Left ventricle myocardium inferior (tissue), 1 donor: ENCODE data around the gene MST1. TPM values are rescaled to one million over a fixed set of nuclear protein-coding genes. Genes with fewer than 3 reads are reported as not detected.

Experiments
- DNase-seq: peaks from one replicate; pipeline ENCODE4 v3.0.0-alpha.2; 2020
- H3K27ac ChIP-seq: fragments of 200-600 bp; replicated peaks from 2 replicates; pipeline ENCODE4 v1.8.0; 2021
- H3K27me3 ChIP-seq: fragments of 200-600 bp; 2 replicates; pipeline ENCODE4 v1.8.0; 2021; ENCODE audit warnings: low read depth
- H3K36me3 ChIP-seq: fragments of 200-600 bp; 2 replicates; pipeline ENCODE4 v1.8.0; 2021
- H3K4me1 ChIP-seq: fragments of 200-600 bp; 2 replicates; pipeline ENCODE4 v1.8.0; 2021
- H3K4me3 ChIP-seq: fragments of 200-600 bp; 2 replicates; pipeline ENCODE4 v1.8.0; 2021; ENCODE audit warnings: mild to moderate bottlenecking, moderate library complexity
- H3K9me3 ChIP-seq: fragments of 200-600 bp; replicated peaks from 2 replicates; pipeline ENCODE4 v1.8.0; 2021
- intact Hi-C: fragments of 100-400 bp; cut with micrococcal nuclease; formaldehyde crosslinking; loops from one replicate; pipeline ENCODE4 v1.11.0; 2022
- total RNA-seq: library from RNA; stranded (reverse); fragmentation: NEBNext Ultra II Directional; extraction: Animal tissue kit (Norgen Biotek cat#: 25700); gene quantifications from one replicate; pipeline ENCODE4 v1.2.1, GENCODE V29; 2021
- TF ChIP-seq, protein P1 (sequence below): fragments of 200-600 bp; IDR thresholded peaks from 2 replicates; pipeline ENCODE4 v1.8.0; 2021; ENCODE audit warnings: antibody characterized with exemption, mild to moderate bottlenecking, borderline replicate concordance
- donor health status: DM: no; HTN: yes; CAD: no; lungs with severe emphysema.

Gene MST1
- total RNA-seq, 1 donor from 2014 or later: 5.4 TPM

GRCh38 chr3:49661281-49661680 is 28.0 kb downstream of the MST1 start:
- Histone ChIP-seq H3K27me3 (no peaks in the 10 kb centered on the region), H3K27ac (no peak overlapping the region), H3K9me3 (no peaks in the 10 kb centered on the region), H3K36me3 (no peaks in the 10 kb centered on the region), H3K4me3 (no peak overlapping the region), H3K4me1 (peaks cover 9% of the 10 kb centered on the region)
- no peak for DNase-seq
- intact Hi-C loops: no loop called here
- TF ChIP-seq, protein P1, sequence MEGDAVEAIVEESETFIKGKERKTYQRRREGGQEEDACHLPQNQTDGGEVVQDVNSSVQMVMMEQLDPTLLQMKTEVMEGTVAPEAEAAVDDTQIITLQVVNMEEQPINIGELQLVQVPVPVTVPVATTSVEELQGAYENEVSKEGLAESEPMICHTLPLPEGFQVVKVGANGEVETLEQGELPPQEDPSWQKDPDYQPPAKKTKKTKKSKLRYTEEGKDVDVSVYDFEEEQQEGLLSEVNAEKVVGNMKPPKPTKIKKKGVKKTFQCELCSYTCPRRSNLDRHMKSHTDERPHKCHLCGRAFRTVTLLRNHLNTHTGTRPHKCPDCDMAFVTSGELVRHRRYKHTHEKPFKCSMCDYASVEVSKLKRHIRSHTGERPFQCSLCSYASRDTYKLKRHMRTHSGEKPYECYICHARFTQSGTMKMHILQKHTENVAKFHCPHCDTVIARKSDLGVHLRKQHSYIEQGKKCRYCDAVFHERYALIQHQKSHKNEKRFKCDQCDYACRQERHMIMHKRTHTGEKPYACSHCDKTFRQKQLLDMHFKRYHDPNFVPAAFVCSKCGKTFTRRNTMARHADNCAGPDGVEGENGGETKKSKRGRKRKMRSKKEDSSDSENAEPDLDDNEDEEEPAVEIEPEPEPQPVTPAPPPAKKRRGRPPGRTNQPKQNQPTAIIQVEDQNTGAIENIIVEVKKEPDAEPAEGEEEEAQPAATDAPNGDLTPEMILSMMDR: no peak

GRCh38 chr3:49659756-49660155 is 29.5 kb downstream of the MST1 start:
- no peak overlapping the region for H3K4me3 ChIP-seq
- DNase-seq: no peak
- TF ChIP-seq, protein P1: no peak
- no peaks in the 10 kb centered on the region for H3K4me1 ChIP-seq
- no peak overlapping the region for H3K27ac ChIP-seq
- H3K36me3 ChIP-seq: no peaks in the 10 kb centered on the region
- H3K9me3 ChIP-seq: no peaks in the 10 kb centered on the region
- no peaks in the 10 kb centered on the region for H3K27me3 ChIP-seq
- intact Hi-C loops: no loop called here

GRCh38 chr3:49658711-49659110 is 30.6 kb downstream of the MST1 start:
- intact Hi-C loops: no loop called here
- H3K4me1 ChIP-seq: no peaks in the 10 kb centered on the region
- TF ChIP-seq, protein P1: no peak

DNA sequence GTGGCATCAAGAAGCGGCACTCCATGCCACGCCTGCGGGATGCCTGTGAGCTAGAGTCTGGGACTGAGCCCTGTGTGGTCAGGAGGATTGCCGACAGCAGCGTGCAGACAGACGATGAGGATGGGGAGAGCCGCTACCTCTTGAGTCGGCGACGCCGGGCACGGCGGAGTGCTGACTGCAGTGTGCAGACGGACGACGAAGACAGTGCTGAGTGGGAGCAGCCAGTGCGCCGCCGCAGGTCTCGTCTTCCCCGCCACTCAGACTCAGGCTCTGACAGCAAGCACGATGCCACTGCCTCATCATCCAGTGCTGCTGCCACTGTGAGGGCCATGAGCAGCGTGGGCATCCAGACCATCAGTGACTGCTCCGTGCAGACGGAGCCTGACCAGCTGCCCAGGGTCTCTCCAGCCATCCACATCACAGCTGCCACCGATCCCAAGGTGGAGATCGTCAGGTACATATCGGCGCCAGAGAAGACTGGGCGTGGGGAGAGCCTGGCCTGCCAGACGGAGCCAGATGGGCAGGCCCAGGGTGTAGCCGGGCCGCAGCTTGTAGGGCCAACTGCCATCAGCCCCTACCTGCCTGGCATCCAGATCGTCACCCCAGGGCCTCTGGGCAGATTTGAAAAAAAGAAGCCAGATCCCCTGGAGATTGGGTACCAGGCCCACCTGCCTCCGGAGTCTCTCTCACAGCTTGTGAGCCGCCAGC is 31.9 kb downstream of the MST1 start:
- H3K27me3 ChIP-seq: no peaks in the 10 kb centered on the region
- no peaks in the 10 kb centered on the region for H3K4me1 ChIP-seq
- intact Hi-C loops: no loop called here
- no peak overlapping the region for H3K27ac ChIP-seq
- no peaks in the 10 kb centered on the region for H3K36me3 ChIP-seq
- H3K4me3 ChIP-seq: no peak overlapping the region
- H3K9me3 ChIP-seq: no peaks in the 10 kb centered on the region
- TF ChIP-seq, protein P1: no peak
- DNase-seq: no peak

More at GRCh38 chr3:49658711-49659110, 30.6 kb downstream of the MST1 start:
- no peaks in the 10 kb centered on the region for H3K36me3 ChIP-seq
- DNase-seq: no peak
- H3K9me3 ChIP-seq: no peaks in the 10 kb centered on the region
- H3K27ac ChIP-seq: no peak overlapping the region
- H3K4me3 ChIP-seq: no peak overlapping the region
- no peaks in the 10 kb centered on the region for H3K27me3 ChIP-seq

- no peaks in the 10 kb centered on the region for H3K36me3 ChIP-seq
- no peak overlapping the region for H3K27ac ChIP-seq
- no peak for DNase-seq
- H3K9me3 ChIP-seq: no peaks in the 10 kb centered on the region
- TF ChIP-seq, protein P1: no peak
- no peak overlapping the region for H3K4me3 ChIP-seq
- H3K27me3 ChIP-seq: no peaks in the 10 kb centered on the region
- no peaks in the 10 kb centered on the region for H3K4me1 ChIP-seq
- intact Hi-C loops: no loop called here
These were observed 32.6 kb downstream of the MST1 start for GRCh38 chr3:49656541-49657112.
